WTC11 (cell line): ENCODE results near the gene GASK1B.

Source experiments
- CREB1 ChIP-seq: sonication (generic); formaldehyde crosslinking; IDR thresholded peaks from 2 replicates; pipeline ENCODE4 v1.8.0; 2023; ENCODE audit warnings: mild to moderate bottlenecking, missing genetic modification reagents
- CREM ChIP-seq: sonication (generic); formaldehyde crosslinking; IDR thresholded peaks from 2 replicates; pipeline ENCODE4 v1.8.1; 2022; ENCODE audit warnings: mild to moderate bottlenecking, missing genetic modification reagents, moderate library complexity
- ELF4 ChIP-seq: sonication (generic); formaldehyde crosslinking; IDR thresholded peaks from 2 replicates; pipeline ENCODE4 v1.8.1; 2022; ENCODE audit warnings: low read depth, mild to moderate bottlenecking, moderate library complexity, missing genetic modification reagents
- EMX1 ChIP-seq: fragments of 250-450 bp; sonication (Bioruptor Pico); IDR thresholded peaks from 2 replicates; pipeline ENCODE4 v1.8.0; 2021; ENCODE audit warnings: mild to moderate bottlenecking
- JUN ChIP-seq: sonication (generic); formaldehyde crosslinking; IDR thresholded peaks from 2 replicates; pipeline ENCODE4 v1.8.0; 2023; ENCODE audit warnings: mild to moderate bottlenecking, missing genetic modification reagents
- KAT7 ChIP-seq: sonication (generic); formaldehyde crosslinking; IDR thresholded peaks from 2 replicates; pipeline ENCODE4 v1.8.1; 2023; ENCODE audit warnings: missing genetic modification reagents, mild to moderate bottlenecking, borderline replicate concordance
- NR1H2 ChIP-seq: sonication (generic); formaldehyde crosslinking; IDR thresholded peaks from 2 replicates; pipeline ENCODE4 v1.9.0; 2021; ENCODE audit warnings: mild to moderate bottlenecking, moderate library complexity, missing genetic modification reagents
- ZNF317 ChIP-seq: sonication (generic); formaldehyde crosslinking; IDR thresholded peaks from 2 replicates; pipeline ENCODE4 v1.8.1; 2023; ENCODE audit warnings: low read depth, mild to moderate bottlenecking, moderate library complexity, missing genetic modification reagents, borderline replicate concordance
- TF ChIP-seq, protein P1 (sequence below): sonication (generic); formaldehyde crosslinking; IDR thresholded peaks from 2 replicates; pipeline ENCODE4 v1.8.0; 2022; ENCODE audit warnings: mild to moderate bottlenecking, missing genetic modification reagents
- TF ChIP-seq, protein P2 (sequence below): fragments of 200-600 bp; IDR thresholded peaks from 2 replicates; pipeline ENCODE4 v1.8.0; 2022; ENCODE audit warnings: antibody characterized with exemption
- TF ChIP-seq, protein P3 (sequence below): sonication (generic); formaldehyde crosslinking; IDR thresholded peaks from 2 replicates; pipeline ENCODE4 v1.8.0; 2022; ENCODE audit warnings: mild to moderate bottlenecking, missing genetic modification reagents
- TF ChIP-seq, protein P4 (sequence below): sonication (generic); formaldehyde crosslinking; IDR thresholded peaks from 2 replicates; pipeline ENCODE4 v1.8.1; 2023; ENCODE audit warnings: mild to moderate bottlenecking, missing genetic modification reagents, moderate library complexity
- TF ChIP-seq, protein P5 (sequence below): sonication (generic); formaldehyde crosslinking; IDR thresholded peaks from 2 replicates; pipeline ENCODE4 v1.8.1; 2023; ENCODE audit warnings: mild to moderate bottlenecking, missing genetic modification reagents
- TF ChIP-seq, protein P6 (sequence below): sonication (generic); formaldehyde crosslinking; IDR thresholded peaks from 2 replicates; pipeline ENCODE4 v1.8.1; 2023; ENCODE audit warnings: mild to moderate bottlenecking, missing genetic modification reagents

DNA sequence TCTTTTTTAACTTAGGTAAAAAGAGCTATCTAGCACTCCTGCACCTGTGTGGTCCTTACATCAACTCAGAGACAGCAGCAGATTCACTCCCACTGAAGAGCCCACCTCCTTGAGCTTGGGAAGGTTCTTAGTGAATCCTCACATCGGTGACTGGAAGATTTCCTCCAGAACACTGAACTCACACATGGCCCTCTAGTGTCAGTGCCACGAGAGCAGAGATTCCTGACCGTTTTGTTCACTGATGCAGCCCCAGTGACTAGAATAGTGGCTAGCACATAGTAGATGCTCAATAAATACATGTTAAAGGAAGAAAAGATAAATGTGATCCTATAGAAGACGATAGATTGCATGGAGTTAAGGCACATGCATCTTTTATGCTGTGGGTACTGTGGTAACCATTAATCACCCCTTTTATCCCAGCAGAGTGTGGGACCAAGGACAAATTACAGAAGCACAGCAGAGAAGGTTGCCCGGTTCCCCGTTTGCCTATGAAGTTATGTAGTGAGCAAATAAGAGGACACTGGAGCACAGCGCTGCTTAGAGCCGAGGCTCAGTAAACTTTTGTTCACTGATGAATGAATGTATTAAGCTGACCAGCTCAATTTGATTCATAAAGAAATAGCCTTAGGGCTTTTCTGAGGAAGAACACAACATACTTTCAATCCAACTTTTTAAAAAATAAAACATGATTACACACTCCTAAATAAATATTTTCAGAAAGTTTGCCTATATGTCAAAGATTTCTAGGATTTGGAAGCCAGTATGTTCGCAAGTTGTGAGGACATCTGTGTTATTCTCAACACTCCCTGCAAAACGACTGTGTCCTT lies 8.7 kb downstream of the GASK1B start:
- TF ChIP-seq, protein P1, sequence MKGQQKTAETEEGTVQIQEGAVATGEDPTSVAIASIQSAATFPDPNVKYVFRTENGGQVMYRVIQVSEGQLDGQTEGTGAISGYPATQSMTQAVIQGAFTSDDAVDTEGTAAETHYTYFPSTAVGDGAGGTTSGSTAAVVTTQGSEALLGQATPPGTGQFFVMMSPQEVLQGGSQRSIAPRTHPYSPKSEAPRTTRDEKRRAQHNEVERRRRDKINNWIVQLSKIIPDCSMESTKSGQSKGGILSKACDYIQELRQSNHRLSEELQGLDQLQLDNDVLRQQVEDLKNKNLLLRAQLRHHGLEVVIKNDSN (CRISPR knock-in tag): no peak
- TF ChIP-seq, protein P2, sequence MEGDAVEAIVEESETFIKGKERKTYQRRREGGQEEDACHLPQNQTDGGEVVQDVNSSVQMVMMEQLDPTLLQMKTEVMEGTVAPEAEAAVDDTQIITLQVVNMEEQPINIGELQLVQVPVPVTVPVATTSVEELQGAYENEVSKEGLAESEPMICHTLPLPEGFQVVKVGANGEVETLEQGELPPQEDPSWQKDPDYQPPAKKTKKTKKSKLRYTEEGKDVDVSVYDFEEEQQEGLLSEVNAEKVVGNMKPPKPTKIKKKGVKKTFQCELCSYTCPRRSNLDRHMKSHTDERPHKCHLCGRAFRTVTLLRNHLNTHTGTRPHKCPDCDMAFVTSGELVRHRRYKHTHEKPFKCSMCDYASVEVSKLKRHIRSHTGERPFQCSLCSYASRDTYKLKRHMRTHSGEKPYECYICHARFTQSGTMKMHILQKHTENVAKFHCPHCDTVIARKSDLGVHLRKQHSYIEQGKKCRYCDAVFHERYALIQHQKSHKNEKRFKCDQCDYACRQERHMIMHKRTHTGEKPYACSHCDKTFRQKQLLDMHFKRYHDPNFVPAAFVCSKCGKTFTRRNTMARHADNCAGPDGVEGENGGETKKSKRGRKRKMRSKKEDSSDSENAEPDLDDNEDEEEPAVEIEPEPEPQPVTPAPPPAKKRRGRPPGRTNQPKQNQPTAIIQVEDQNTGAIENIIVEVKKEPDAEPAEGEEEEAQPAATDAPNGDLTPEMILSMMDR: no peak
- TF ChIP-seq ZNF317 (CRISPR knock-in tag) (no peak), KAT7 (CRISPR knock-in tag) (no peak), CREB1 (no peak), EMX1 (no peak), ELF4 (no peak), NR1H2 (CRISPR knock-in tag) (no peak), CREM (CRISPR knock-in tag) (no peak), JUN (CRISPR knock-in tag) (no peak)
- TF ChIP-seq, protein P3, sequence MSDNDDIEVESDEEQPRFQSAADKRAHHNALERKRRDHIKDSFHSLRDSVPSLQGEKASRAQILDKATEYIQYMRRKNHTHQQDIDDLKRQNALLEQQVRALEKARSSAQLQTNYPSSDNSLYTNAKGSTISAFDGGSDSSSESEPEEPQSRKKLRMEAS: no peak
- TF ChIP-seq, protein P4, sequence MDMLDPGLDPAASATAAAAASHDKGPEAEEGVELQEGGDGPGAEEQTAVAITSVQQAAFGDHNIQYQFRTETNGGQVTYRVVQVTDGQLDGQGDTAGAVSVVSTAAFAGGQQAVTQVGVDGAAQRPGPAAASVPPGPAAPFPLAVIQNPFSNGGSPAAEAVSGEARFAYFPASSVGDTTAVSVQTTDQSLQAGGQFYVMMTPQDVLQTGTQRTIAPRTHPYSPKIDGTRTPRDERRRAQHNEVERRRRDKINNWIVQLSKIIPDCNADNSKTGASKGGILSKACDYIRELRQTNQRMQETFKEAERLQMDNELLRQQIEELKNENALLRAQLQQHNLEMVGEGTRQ (CRISPR knock-in tag): no peak
- TF ChIP-seq, protein P5, sequence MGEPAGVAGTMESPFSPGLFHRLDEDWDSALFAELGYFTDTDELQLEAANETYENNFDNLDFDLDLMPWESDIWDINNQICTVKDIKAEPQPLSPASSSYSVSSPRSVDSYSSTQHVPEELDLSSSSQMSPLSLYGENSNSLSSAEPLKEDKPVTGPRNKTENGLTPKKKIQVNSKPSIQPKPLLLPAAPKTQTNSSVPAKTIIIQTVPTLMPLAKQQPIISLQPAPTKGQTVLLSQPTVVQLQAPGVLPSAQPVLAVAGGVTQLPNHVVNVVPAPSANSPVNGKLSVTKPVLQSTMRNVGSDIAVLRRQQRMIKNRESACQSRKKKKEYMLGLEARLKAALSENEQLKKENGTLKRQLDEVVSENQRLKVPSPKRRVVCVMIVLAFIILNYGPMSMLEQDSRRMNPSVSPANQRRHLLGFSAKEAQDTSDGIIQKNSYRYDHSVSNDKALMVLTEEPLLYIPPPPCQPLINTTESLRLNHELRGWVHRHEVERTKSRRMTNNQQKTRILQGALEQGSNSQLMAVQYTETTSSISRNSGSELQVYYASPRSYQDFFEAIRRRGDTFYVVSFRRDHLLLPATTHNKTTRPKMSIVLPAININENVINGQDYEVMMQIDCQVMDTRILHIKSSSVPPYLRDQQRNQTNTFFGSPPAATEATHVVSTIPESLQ: no peak
- TF ChIP-seq, protein P6, sequence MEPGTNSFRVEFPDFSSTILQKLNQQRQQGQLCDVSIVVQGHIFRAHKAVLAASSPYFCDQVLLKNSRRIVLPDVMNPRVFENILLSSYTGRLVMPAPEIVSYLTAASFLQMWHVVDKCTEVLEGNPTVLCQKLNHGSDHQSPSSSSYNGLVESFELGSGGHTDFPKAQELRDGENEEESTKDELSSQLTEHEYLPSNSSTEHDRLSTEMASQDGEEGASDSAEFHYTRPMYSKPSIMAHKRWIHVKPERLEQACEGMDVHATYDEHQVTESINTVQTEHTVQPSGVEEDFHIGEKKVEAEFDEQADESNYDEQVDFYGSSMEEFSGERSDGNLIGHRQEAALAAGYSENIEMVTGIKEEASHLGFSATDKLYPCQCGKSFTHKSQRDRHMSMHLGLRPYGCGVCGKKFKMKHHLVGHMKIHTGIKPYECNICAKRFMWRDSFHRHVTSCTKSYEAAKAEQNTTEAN (CRISPR knock-in tag): no peak
